Measurements from ENCODE around the gene PLXNA4. TPM values are rescaled to one million over a fixed set of nuclear protein-coding genes. Genes with fewer than 3 reads are reported as not detected.
A peak's percentile ranks its signal among the peaks of the same experiment; 100 is the strongest.
"Not testable (repeated sequence)": the region's sequence is repeated elsewhere in the genome, so short reads cannot be mapped to it uniquely, and the experiment has no call there.

PLXNA4 gene
- total RNA-seq, 4 donors from 2014 or later = 1.1 to 2.8 (median 1.4) TPM

- no peaks in the 10 kb centered on the region for H3K36me3 ChIP-seq
- no peak overlapping the region for H3K4me3 ChIP-seq
- DNase-seq = no peak
- no peaks in the 10 kb centered on the region for H3K27me3 ChIP-seq
- H3K27ac ChIP-seq = no peak overlapping the region
- H3K4me1 ChIP-seq = peaks cover 0 to 8% (median 0%) of the 10 kb centered on the region in 4 donors
- WGBS, 2 donors (ENCODE audit: low coverage in 1 of 2) = 40 to 75% methylated on average over 1 to 8 of the region's 8 CpGs
- intact Hi-C loops (cut with DNase I; ENCODE audit: low total_unique reads) = no loop called here
- no peaks in the 10 kb centered on the region for H3K9me3 ChIP-seq
- in situ Hi-C loops (cut with MboI; ENCODE audit: low pct_ligation_motif_present in 1 of 4, low pct_unique_long_range_greater_than_20kb in 1 of 4, low sequenced_read_pairs in 3 of 4) = no loop called here
- peak in 1 of 5 experiments; percentile 10 for TF ChIP-seq CTCF (IDR thresholded peaks at IDR 0.05)
- no peak for TF ChIP-seq POLR2AphosphoS5 (IDR thresholded peaks at IDR 0.05)
- TF ChIP-seq POLR2A (IDR thresholded peaks at IDR 0.05) = no peak
Measured at GRCh38 chr7:132392713-132393112, 183.6 kb downstream of the PLXNA4 start.

- no peak overlapping the region for H3K27ac ChIP-seq
- WGBS, 2 donors (ENCODE audit: low coverage in 1 of 2) = 71 to 73% methylated on average over 1 to 3 of the region's 3 CpGs
- in situ Hi-C loops (cut with MboI; ENCODE audit: low pct_ligation_motif_present in 1 of 4, low pct_unique_long_range_greater_than_20kb in 1 of 4, low sequenced_read_pairs in 3 of 4) (no loop called here), intact Hi-C loops (cut with DNase I; ENCODE audit: low total_unique reads) (no loop called here)
- no peak overlapping the region for H3K4me3 ChIP-seq
- H3K36me3 ChIP-seq = no peaks in the 10 kb centered on the region
- no peaks in the 10 kb centered on the region for H3K9me3 ChIP-seq
- no peaks in the 10 kb centered on the region for H3K27me3 ChIP-seq
- no peak for TF ChIP-seq EP300 (IDR thresholded peaks at IDR 0.05; ENCODE audit: low read depth)
- no peak for TF ChIP-seq POLR2AphosphoS5 (IDR thresholded peaks at IDR 0.05)
- no peak for TF ChIP-seq POLR2A (IDR thresholded peaks at IDR 0.05)
- no peak for TF ChIP-seq CTCF (IDR thresholded peaks at IDR 0.05)
- DNase-seq = no peak
- peaks cover 0 to 15% (median 3%) of the 10 kb centered on the region in 4 donors for H3K4me1 ChIP-seq
Measured at GRCh38 chr7:132390705-132391104, 185.6 kb downstream of the PLXNA4 start.

- WGBS, 2 donors (ENCODE audit: low coverage in 1 of 2) = 92% methylated on average over 4 of the region's 4 CpGs; no CpG with 5 or more reads in 1 of the 2 donors
- H3K27me3 ChIP-seq; H3K9me3 ChIP-seq; H3K36me3 ChIP-seq; intact Hi-C loops (cut with DNase I; ENCODE audit: low total_unique reads); H3K4me3 ChIP-seq; H3K27ac ChIP-seq; in situ Hi-C loops (cut with MboI; ENCODE audit: low pct_ligation_motif_present in 1 of 4, low pct_unique_long_range_greater_than_20kb in 1 of 4, low sequenced_read_pairs in 3 of 4); DNase-seq: not testable (repeated sequence)
- H3K4me1 ChIP-seq = peaks cover 0 to 15% (median 3%) of the 10 kb centered on the region in 4 donors
Measured at GRCh38 chr7:132390049-132390448, 186.2 kb downstream of the PLXNA4 start.

- in situ Hi-C loops (cut with MboI; ENCODE audit: low pct_ligation_motif_present in 1 of 4, low pct_unique_long_range_greater_than_20kb in 1 of 4, low sequenced_read_pairs in 3 of 4) (no loop called here), intact Hi-C loops (cut with DNase I; ENCODE audit: low total_unique reads) (no loop called here)
- H3K36me3 ChIP-seq = no peaks in the 10 kb centered on the region
- H3K4me1 ChIP-seq = peaks cover 0 to 11% (median 5%) of the 10 kb centered on the region in 4 donors
- no peak overlapping the region for H3K27ac ChIP-seq
- no peaks in the 10 kb centered on the region for H3K9me3 ChIP-seq
- no peak overlapping the region for H3K4me3 ChIP-seq
- no peaks in the 10 kb centered on the region for H3K27me3 ChIP-seq
- TF ChIP-seq POLR2A (IDR thresholded peaks at IDR 0.05) (no peak), EP300 (IDR thresholded peaks at IDR 0.05; ENCODE audit: low read depth) (no peak), POLR2AphosphoS5 (IDR thresholded peaks at IDR 0.05) (no peak), CTCF (IDR thresholded peaks at IDR 0.05) (no peak)
- no peak for DNase-seq
- WGBS, 2 donors (ENCODE audit: low coverage in 1 of 2) = 93% methylated on average over 1 of the region's 1 CpG; no CpG with 5 or more reads in 1 of the 2 donors
Measured at GRCh38 chr7:132388688-132389087, 187.6 kb downstream of the PLXNA4 start.

GRCh38 chr7:132387596-132387995, 188.7 kb downstream of the PLXNA4 start:
- intact Hi-C loops (cut with DNase I; ENCODE audit: low total_unique reads) = no loop called here
- H3K36me3 ChIP-seq = no peaks in the 10 kb centered on the region
- peaks cover 0 to 8% (median 5%) of the 10 kb centered on the region in 4 donors for H3K4me1 ChIP-seq
- no peaks in the 10 kb centered on the region for H3K9me3 ChIP-seq
- WGBS, 2 donors (ENCODE audit: low coverage in 1 of 2) = 80 to 85% methylated on average over 1 to 6 of the region's 6 CpGs
- no peak for TF ChIP-seq POLR2AphosphoS5 (IDR thresholded peaks at IDR 0.05)
- H3K4me3 ChIP-seq = no peak overlapping the region
- in situ Hi-C loops (cut with MboI; ENCODE audit: low pct_ligation_motif_present in 1 of 4, low pct_unique_long_range_greater_than_20kb in 1 of 4, low sequenced_read_pairs in 3 of 4) = no loop called here
- no peak for DNase-seq
- H3K27ac ChIP-seq = no peak overlapping the region
- H3K27me3 ChIP-seq = no peaks in the 10 kb centered on the region
